ENCODE data around the gene CHKB. TPM values are rescaled to one million over a fixed set of nuclear protein-coding genes. Genes with fewer than 3 reads are reported as not detected.

Gene CHKB
- total and polyA plus RNA-seq, 10 of the 15 experiments (the other 5 are each of a cell fraction or from before 2014, with no cell fraction given), result 10.0 to 93.9 (median 57.0) TPM

GRCh38 chr22:50550395-50550794 is 32.3 kb downstream of the CHKB start (continued):
- no peak for TF ChIP-seq PAX5 (IDR thresholded peaks at IDR 0.05; ENCODE audit: borderline replicate concordance, low read depth, low read length)
- no peak for TF ChIP-seq JUND (IDR thresholded peaks at IDR 0.05; ENCODE audit: low read depth, low read length)
- no peak for TF ChIP-seq ATF2 (IDR thresholded peaks at IDR 0.05; ENCODE audit: low read length)
- TF ChIP-seq SPI1 (IDR thresholded peaks at IDR 0.05; ENCODE audit: borderline replicate concordance, insufficient read depth, low read depth, low read length), result no peak
- no peak for TF ChIP-seq POU2F2 (IDR thresholded peaks at IDR 0.05; ENCODE audit: borderline replicate concordance, low read depth, low read length)
- TF ChIP-seq FOXK2 (IDR thresholded peaks at IDR 0.05), result no peak
- TF ChIP-seq NKRF (conservative IDR thresholded peaks at IDR 0.05), result no peak

Data from GM12878 (cell line).